Mesenteric fat pad (tissue), 1 donor: Measurements from ENCODE around the gene IL17RD. TPM values are rescaled to one million over a fixed set of nuclear protein-coding genes. Genes with fewer than 3 reads are reported as not detected.
"Not testable (repeated sequence)": the region's sequence is repeated elsewhere in the genome, so short reads cannot be mapped to it uniquely, and the experiment has no call there.

Source experiments
- DNase-seq: peaks from one replicate; pipeline ENCODE4 v3.0.0-alpha.2; 2020; ENCODE audit warnings: low spot score
- total RNA-seq: library from RNA; stranded (reverse); fragmentation: NEBNext Ultra II Directional; extraction: Animal tissue kit (Norgen Biotek cat#: 25700); gene quantifications from one replicate; pipeline ENCODE4 v1.2.1, GENCODE V29; 2021
- donor health status: DM: yes; HTN: yes; CAD: no.

Gene IL17RD
- total RNA-seq, 1 donor from 2014 or later = 3.5 TPM

- no peak for DNase-seq
Observed at GRCh38 chr3:57093971-57094535, 71.1 kb downstream of the IL17RD start.

- no peak for DNase-seq
Observed at GRCh38 chr3:57093489-57093888, 71.7 kb downstream of the IL17RD start.

GRCh38 chr3:57091521-57092273, 73.5 kb downstream of the IL17RD start:
- no peak for DNase-seq

GRCh38 chr3:57089043-57089442, 76.1 kb downstream of the IL17RD start:
- no peak for DNase-seq

- no peak for DNase-seq
Observed at GRCh38 chr3:57088503-57088902, 76.7 kb downstream of the IL17RD start.

GRCh38 chr3:57087361-57088092, 77.6 kb downstream of the IL17RD start:
- no peak for DNase-seq

- no peak for DNase-seq
Observed at GRCh38 chr3:57086201-57086600, 79.0 kb downstream of the IL17RD start.

- no peak for DNase-seq
Observed at GRCh38 chr3:57085211-57085610, 79.9 kb downstream of the IL17RD start.

- DNase-seq = not testable (repeated sequence)
Observed at GRCh38 chr3:57083266-57083995, 81.7 kb downstream of the IL17RD start.

- no peak for DNase-seq
Observed at GRCh38 chr3:57082481-57082880, 82.7 kb downstream of the IL17RD start.

GRCh38 chr3:57081173-57081572, 84.0 kb downstream of the IL17RD start:
- DNase-seq = no peak

- DNase-seq = no peak
Observed at GRCh38 chr3:57080171-57080570, 85.0 kb downstream of the IL17RD start.

GRCh38 chr3:57079474-57079831, 85.7 kb downstream of the IL17RD start:
- DNase-seq = no peak

GRCh38 chr3:57078635-57079473, 86.3 kb downstream of the IL17RD start:
- DNase-seq = no peak

GRCh38 chr3:57078344-57078634, 86.9 kb downstream of the IL17RD start:
- DNase-seq = no peak

- no peak for DNase-seq
Observed at GRCh38 chr3:57077630-57078343, 87.4 kb downstream of the IL17RD start.

GRCh38 chr3:57076422-57076951, 88.7 kb downstream of the IL17RD start:
- no peak for DNase-seq

- no peak for DNase-seq
Observed at GRCh38 chr3:57074135-57074534, 91.0 kb downstream of the IL17RD start.

GRCh38 chr3:57073628-57074027, 91.5 kb downstream of the IL17RD start:
- DNase-seq = no peak

- DNase-seq = no peak
Observed at GRCh38 chr3:57069503-57069902, 95.7 kb downstream of the IL17RD start.
